K562 (cell line): ENCODE data around the gene CUL2. TPM values are rescaled to one million over a fixed set of nuclear protein-coding genes. Genes with fewer than 3 reads are reported as not detected.

ENCODE experiments used
- BHLHE40 ChIP-seq: IDR thresholded peaks from 2 replicates; pipeline ENCODE4 v1.6.1; 2011; ENCODE audit warnings: low read length, improper control_type of control experiment
- CCNT2 ChIP-seq: IDR thresholded peaks from 2 replicates; pipeline ENCODE4 v1.6.1; 2011; ENCODE audit warnings: borderline replicate concordance, low read depth, mild to moderate bottlenecking, moderate library complexity, mixed read lengths, low read length; ENCODE audit not compliant: insufficient read length; ENCODE audit errors: extremely low read depth
- MIER1 ChIP-seq: fragments of 450-650 bp; IDR thresholded peaks from 2 replicates; pipeline ENCODE4 v1.6.1; 2016; ENCODE audit warnings: antibody characterized with exemption, mild to moderate bottlenecking, low read depth
- PTBP1 ChIP-seq: fragments of 200-400 bp; formaldehyde crosslinking; IDR thresholded peaks from 2 replicates; pipeline ENCODE4 v1.6.1; 2017; ENCODE audit warnings: low read depth, low read length
- RBM34 ChIP-seq: fragments of 200-400 bp; formaldehyde crosslinking; IDR thresholded peaks from 2 replicates; pipeline ENCODE4 v1.6.1; 2018; ENCODE audit warnings: low read length, borderline replicate concordance; ENCODE audit not compliant: insufficient read depth
- ZNF212 ChIP-seq: fragments of 450-650 bp; formaldehyde crosslinking; IDR thresholded peaks from 2 replicates; pipeline ENCODE4 v1.4.0; 2020; ENCODE audit warnings: mild to moderate bottlenecking
- polyA plus RNA-seq, 8 experiments: library from polyadenylated mRNA; depleted of rRNA in 4 of 8; stranded (reverse) in 5 of 8; unstranded in 3 of 8; fragments of >200 nt; fragmentation: Nextera tagmentation in 2 of 8; fragmentation: Illumina TruSeq in 1 of 8; extraction: Ambion mirVana in 2 of 8; extraction: Trizol in 1 of 8; gene quantifications; 2 replicates each; pipeline versions ENCODE4 v1.2.1 to v1.2.3, GENCODE V29; 2011 to 2014; ENCODE audit warnings: inconsistent platforms in 1 of 8, missing spikeins in 1 of 8
- total RNA-seq, 7 experiments: library from RNA; depleted of rRNA in 6 of 7; stranded (reverse); fragments of >200 nt in 6 of 7; fragmentation: Illumina TruSeq in 2 of 7; extraction: Trizol in 2 of 7; gene quantifications; 2 replicates each; pipeline versions ENCODE4 v1.2.1 to v1.2.3, GENCODE V29; 2011 to 2021; ENCODE audit warnings: low replicate concordance in 1 of 7
- TF ChIP-seq, protein P1 (sequence below): sonication (generic); formaldehyde crosslinking; IDR thresholded peaks from 2 replicates; pipeline ENCODE4 v1.8.1; 2023; ENCODE audit warnings: mild to moderate bottlenecking, missing genetic modification reagents, moderate library complexity
- TF ChIP-seq, protein P2 (sequence below): fragments of 450-650 bp; IDR thresholded peaks from 2 replicates; pipeline ENCODE4 v1.6.1; 2016; ENCODE audit warnings: mild to moderate bottlenecking, moderate library complexity
- TF ChIP-seq, protein P3 (sequence below): IDR thresholded peaks from 3 replicates; pipeline ENCODE4 v1.6.1; 2011; ENCODE audit warnings: borderline replicate concordance, mild to moderate bottlenecking, moderate library complexity; ENCODE audit not compliant: insufficient read length; ENCODE audit errors: extremely low read depth
- TF ChIP-seq, protein P4 (sequence below): fragments of 250-450 bp; sonication (Bioruptor Pico); IDR thresholded peaks from 2 replicates; pipeline ENCODE4 v1.8.0; 2021; ENCODE audit warnings: mild to moderate bottlenecking, moderate library complexity

CUL2 gene
- total and polyA plus RNA-seq, 9 of the 15 experiments (the other 6 are each of a cell fraction or from before 2014, with no cell fraction given) = 17.3 to 46.3 (median 41.2) TPM

DNA sequence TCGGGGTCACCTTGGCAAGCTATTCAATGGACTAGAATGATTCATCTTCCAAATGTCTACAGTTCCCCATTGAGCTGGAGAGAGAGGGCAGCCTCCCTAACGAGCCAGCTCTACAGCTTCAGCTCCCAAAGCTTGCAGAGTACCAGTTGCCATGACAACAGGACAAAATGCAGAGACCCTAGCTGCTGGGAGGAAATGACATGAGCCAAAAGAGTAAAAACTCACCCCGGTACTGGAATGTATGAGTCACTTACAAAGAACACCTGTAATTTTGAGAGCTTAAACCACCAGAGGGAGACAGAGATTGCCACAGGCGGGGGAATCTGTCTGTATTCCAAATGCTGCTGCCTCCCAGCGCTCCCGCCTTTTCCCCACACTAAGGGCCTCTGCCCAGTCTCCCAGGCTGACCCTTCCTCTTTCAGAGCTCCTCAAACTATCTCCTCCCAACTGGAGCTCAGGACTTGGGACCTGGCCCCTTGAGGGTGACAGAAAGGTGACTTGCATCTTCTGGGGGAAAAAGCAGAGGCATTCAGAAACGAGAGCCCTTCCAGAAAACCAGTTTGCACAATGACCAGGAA is 95.5 kb downstream of the CUL2 start (continued):
- TF ChIP-seq, protein P1, sequence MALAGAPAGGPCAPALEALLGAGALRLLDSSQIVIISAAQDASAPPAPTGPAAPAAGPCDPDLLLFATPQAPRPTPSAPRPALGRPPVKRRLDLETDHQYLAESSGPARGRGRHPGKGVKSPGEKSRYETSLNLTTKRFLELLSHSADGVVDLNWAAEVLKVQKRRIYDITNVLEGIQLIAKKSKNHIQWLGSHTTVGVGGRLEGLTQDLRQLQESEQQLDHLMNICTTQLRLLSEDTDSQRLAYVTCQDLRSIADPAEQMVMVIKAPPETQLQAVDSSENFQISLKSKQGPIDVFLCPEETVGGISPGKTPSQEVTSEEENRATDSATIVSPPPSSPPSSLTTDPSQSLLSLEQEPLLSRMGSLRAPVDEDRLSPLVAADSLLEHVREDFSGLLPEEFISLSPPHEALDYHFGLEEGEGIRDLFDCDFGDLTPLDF (CRISPR knock-in tag) = no peak
- TF ChIP-seq CCNT2 (no peak), PTBP1 (no peak), ZNF212 (no peak), MIER1 (no peak), BHLHE40 (no peak), RBM34 (no peak)
- TF ChIP-seq, protein P2, sequence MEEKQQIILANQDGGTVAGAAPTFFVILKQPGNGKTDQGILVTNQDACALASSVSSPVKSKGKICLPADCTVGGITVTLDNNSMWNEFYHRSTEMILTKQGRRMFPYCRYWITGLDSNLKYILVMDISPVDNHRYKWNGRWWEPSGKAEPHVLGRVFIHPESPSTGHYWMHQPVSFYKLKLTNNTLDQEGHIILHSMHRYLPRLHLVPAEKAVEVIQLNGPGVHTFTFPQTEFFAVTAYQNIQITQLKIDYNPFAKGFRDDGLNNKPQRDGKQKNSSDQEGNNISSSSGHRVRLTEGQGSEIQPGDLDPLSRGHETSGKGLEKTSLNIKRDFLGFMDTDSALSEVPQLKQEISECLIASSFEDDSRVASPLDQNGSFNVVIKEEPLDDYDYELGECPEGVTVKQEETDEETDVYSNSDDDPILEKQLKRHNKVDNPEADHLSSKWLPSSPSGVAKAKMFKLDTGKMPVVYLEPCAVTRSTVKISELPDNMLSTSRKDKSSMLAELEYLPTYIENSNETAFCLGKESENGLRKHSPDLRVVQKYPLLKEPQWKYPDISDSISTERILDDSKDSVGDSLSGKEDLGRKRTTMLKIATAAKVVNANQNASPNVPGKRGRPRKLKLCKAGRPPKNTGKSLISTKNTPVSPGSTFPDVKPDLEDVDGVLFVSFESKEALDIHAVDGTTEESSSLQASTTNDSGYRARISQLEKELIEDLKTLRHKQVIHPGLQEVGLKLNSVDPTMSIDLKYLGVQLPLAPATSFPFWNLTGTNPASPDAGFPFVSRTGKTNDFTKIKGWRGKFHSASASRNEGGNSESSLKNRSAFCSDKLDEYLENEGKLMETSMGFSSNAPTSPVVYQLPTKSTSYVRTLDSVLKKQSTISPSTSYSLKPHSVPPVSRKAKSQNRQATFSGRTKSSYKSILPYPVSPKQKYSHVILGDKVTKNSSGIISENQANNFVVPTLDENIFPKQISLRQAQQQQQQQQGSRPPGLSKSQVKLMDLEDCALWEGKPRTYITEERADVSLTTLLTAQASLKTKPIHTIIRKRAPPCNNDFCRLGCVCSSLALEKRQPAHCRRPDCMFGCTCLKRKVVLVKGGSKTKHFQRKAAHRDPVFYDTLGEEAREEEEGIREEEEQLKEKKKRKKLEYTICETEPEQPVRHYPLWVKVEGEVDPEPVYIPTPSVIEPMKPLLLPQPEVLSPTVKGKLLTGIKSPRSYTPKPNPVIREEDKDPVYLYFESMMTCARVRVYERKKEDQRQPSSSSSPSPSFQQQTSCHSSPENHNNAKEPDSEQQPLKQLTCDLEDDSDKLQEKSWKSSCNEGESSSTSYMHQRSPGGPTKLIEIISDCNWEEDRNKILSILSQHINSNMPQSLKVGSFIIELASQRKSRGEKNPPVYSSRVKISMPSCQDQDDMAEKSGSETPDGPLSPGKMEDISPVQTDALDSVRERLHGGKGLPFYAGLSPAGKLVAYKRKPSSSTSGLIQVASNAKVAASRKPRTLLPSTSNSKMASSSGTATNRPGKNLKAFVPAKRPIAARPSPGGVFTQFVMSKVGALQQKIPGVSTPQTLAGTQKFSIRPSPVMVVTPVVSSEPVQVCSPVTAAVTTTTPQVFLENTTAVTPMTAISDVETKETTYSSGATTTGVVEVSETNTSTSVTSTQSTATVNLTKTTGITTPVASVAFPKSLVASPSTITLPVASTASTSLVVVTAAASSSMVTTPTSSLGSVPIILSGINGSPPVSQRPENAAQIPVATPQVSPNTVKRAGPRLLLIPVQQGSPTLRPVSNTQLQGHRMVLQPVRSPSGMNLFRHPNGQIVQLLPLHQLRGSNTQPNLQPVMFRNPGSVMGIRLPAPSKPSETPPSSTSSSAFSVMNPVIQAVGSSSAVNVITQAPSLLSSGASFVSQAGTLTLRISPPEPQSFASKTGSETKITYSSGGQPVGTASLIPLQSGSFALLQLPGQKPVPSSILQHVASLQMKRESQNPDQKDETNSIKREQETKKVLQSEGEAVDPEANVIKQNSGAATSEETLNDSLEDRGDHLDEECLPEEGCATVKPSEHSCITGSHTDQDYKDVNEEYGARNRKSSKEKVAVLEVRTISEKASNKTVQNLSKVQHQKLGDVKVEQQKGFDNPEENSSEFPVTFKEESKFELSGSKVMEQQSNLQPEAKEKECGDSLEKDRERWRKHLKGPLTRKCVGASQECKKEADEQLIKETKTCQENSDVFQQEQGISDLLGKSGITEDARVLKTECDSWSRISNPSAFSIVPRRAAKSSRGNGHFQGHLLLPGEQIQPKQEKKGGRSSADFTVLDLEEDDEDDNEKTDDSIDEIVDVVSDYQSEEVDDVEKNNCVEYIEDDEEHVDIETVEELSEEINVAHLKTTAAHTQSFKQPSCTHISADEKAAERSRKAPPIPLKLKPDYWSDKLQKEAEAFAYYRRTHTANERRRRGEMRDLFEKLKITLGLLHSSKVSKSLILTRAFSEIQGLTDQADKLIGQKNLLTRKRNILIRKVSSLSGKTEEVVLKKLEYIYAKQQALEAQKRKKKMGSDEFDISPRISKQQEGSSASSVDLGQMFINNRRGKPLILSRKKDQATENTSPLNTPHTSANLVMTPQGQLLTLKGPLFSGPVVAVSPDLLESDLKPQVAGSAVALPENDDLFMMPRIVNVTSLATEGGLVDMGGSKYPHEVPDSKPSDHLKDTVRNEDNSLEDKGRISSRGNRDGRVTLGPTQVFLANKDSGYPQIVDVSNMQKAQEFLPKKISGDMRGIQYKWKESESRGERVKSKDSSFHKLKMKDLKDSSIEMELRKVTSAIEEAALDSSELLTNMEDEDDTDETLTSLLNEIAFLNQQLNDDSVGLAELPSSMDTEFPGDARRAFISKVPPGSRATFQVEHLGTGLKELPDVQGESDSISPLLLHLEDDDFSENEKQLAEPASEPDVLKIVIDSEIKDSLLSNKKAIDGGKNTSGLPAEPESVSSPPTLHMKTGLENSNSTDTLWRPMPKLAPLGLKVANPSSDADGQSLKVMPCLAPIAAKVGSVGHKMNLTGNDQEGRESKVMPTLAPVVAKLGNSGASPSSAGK = no peak
- TF ChIP-seq, protein P3, sequence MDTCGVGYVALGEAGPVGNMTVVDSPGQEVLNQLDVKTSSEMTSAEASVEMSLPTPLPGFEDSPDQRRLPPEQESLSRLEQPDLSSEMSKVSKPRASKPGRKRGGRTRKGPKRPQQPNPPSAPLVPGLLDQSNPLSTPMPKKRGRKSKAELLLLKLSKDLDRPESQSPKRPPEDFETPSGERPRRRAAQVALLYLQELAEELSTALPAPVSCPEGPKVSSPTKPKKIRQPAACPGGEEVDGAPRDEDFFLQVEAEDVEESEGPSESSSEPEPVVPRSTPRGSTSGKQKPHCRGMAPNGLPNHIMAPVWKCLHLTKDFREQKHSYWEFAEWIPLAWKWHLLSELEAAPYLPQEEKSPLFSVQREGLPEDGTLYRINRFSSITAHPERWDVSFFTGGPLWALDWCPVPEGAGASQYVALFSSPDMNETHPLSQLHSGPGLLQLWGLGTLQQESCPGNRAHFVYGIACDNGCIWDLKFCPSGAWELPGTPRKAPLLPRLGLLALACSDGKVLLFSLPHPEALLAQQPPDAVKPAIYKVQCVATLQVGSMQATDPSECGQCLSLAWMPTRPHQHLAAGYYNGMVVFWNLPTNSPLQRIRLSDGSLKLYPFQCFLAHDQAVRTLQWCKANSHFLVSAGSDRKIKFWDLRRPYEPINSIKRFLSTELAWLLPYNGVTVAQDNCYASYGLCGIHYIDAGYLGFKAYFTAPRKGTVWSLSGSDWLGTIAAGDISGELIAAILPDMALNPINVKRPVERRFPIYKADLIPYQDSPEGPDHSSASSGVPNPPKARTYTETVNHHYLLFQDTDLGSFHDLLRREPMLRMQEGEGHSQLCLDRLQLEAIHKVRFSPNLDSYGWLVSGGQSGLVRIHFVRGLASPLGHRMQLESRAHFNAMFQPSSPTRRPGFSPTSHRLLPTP = no peak
- TF ChIP-seq, protein P4, sequence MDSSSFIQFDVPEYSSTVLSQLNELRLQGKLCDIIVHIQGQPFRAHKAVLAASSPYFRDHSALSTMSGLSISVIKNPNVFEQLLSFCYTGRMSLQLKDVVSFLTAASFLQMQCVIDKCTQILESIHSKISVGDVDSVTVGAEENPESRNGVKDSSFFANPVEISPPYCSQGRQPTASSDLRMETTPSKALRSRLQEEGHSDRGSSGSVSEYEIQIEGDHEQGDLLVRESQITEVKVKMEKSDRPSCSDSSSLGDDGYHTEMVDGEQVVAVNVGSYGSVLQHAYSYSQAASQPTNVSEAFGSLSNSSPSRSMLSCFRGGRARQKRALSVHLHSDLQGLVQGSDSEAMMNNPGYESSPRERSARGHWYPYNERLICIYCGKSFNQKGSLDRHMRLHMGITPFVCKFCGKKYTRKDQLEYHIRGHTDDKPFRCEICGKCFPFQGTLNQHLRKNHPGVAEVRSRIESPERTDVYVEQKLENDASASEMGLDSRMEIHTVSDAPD (CRISPR knock-in tag) = no peak
